DMS79 (cell line): Measurements from ENCODE around the gene C19orf38.

Experiments used
- DNase-seq: peaks from one replicate; lab custom pipeline; 2025; lab: John Stamatoyannopoulos, UW

C19orf38 gene, protein sequence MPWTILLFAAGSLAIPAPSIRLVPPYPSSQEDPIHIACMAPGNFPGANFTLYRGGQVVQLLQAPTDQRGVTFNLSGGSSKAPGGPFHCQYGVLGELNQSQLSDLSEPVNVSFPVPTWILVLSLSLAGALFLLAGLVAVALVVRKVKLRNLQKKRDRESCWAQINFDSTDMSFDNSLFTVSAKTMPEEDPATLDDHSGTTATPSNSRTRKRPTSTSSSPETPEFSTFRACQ

DNA sequence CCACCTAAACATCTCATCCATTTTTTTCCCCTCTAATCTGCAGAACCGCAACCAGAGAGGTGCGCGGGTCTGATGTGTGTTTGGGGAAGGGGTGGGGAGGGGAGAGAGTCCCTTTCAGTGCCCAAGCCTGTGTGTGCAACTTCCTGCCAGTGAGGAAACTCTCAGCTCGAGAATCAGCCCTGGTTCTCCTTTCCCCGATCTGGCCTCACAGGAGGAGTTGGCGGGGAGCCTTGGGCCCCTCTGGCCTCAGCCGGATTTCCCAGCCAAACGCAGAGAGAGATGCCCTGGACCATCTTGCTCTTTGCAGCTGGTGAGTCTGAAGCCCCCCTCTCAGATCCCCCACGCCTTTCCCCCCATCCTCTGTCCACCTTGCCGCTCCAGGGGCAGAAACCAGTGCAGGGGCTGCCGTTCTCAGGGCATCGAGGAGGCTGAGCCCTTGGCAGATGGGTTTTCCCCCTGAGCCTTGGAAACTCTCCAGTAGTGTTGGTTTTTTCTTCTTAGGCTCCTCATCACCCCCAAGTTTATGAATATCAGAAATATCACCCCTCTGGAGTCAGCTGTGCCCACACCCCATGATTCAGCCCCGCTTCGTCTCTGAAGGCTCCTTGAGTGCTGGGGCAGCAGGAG, at the start of gene C19orf38:
Gene C19orf38, plus strand, starts transcription at position 186 of the 627 bp plus-strand sequence. Its CDS starts 94 bp downstream, at position 280.
- no peak for DNase-seq

DNA sequence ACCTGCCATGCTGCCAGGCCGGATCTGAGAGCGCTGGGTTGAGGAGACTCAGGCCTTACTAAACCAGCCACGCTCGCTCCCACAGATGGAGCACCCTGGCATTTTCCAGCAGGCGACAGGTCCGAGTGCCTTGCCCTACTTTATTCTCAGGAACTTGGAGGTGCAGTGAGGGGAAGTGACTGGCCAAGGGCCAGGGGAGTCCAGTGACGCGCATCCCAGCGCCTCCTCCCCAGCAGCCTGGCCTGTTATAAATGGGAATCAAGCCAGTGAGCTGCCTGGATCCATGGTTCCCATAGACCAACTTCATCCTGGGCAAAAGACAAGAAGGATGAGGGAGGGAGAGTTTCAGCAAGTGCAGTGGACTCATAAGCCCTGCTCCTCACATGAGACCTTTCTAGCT, 47.7 kb upstream of the C19orf38 start:
- DNase-seq, result no peak

DNA sequence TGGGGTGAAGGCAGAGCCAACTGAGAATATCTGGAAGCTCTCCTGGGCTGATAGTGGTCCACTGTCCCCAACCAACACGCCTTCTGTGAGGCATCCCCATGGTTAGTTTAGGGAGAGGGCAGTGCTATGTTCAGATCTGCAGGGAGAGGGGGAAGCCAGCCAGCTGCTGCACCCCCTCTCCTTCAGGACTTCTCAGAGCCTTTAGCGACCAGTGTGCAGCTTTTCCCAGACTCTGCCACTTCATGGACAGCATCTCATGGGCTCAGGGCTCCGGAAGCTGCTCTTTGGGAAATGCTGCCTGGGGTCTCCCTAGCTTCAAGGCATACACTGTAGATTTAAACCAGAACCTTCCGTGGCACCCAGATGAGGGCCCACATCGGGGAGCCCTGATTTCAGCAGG, 45.7 kb upstream of the C19orf38 start:
- no peak for DNase-seq

DNA sequence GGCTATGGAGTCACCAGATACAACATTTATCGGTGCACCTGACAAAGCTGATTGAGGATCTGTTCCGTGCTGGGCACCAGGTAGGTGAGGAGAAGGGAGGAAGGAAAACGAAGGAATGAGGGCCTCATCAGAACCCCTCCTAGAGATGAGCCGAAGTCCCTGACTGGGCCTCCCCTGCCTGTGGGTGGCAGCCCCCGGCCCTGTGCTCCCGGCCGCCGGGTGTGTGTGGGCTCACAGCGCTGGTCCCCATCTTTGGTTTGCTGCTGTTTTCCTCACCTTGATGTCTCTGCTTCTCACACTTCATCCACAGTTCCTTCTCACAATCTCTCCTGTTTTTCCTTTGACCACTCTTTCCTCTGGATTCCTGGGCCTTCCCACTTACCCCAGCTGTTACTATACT, 45.0 kb upstream of the C19orf38 start:
- DNase-seq, result no peak

DNA sequence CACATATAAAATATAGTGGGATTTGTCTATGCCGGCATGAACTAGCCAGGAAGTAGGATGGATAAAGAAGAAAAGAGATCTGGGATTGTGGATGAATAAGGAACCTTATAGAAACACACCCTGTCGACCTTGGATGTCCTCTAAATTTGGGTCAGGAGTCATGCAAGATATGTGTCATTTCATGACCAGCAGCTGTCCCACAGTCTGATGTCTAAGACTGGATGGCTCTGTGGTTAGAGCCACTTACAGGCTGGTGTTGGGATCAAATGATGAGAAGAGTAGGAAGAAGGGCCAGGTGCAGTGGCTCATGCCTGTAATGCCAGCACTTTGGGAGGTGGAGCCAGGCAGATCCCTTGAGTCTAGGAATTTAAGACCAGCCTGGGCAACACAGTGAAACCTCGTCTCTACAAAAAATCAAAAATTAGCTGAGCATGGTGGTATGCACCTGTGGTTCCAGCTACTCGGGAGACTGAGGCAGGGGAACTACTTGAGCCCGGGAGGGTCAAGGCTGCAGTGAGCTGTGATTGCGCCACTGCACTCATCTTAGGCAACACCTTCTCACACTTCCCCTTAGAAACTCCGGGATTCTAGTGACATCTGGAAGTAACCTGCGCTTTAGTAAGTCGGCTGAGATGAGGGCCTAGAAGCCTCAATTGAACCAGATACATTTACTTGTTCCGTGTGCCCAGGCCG, 43.0 kb upstream of the C19orf38 start:
- DNase-seq, result no peak

DNA sequence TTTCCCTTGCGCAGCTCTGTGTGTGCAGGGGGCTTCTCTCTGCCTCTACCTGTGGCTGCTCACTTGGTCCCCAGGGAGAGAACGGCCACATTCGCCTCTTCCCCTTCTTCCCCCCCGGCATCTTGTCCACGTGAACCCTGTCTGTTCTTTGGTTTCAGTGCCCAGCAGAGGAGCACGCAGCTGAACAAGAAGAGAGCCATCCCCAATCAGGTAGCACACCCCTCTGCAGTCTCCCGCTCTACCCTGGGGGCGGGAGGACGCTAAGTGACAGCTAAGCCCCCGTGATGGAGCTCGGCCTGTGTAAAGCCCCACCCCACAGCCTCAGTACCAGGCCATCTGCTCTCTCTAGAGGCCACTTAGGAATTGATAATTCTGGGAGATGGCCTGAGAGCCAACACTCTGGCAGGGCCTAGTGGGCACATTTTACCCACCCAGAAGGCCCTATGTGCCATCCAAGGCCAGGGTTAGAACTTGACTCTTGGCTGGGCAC, 42.4 kb upstream of the C19orf38 start:
- DNase-seq, result no peak

DNA sequence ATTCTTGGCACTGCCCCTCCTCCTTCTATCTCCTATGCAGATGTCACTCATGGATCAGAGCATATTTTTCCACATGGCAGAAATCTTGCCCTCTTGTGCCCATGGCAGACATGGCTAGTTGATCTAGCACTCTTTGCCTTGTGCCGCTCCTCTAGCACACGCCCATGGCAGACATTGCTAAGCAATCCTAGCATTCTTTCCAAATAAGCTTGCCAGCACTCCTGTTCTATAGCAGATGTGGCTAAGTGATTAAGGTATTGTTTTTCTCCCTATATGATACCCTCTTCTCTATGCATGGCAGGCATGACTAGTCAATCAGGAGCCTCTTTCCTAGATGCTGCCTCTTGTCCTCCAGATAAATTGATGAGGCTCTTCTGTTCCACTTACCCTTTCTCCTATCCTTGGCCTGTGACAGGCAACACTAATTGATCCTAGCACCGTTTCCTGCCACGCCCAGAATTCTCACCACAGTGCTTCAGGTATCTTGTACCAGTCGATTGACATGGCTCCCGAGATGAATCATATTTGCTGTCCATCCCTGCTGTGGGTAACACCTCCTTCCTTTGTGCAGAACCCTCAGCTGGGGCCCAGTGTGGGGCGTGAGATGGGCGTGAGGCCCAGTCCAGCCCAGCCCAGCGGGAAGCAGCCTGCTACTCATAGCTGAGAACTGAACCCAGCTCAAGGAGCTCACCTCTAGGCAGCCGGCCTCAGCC, 39.1 kb upstream of the C19orf38 start:
- no peak for DNase-seq

DNA sequence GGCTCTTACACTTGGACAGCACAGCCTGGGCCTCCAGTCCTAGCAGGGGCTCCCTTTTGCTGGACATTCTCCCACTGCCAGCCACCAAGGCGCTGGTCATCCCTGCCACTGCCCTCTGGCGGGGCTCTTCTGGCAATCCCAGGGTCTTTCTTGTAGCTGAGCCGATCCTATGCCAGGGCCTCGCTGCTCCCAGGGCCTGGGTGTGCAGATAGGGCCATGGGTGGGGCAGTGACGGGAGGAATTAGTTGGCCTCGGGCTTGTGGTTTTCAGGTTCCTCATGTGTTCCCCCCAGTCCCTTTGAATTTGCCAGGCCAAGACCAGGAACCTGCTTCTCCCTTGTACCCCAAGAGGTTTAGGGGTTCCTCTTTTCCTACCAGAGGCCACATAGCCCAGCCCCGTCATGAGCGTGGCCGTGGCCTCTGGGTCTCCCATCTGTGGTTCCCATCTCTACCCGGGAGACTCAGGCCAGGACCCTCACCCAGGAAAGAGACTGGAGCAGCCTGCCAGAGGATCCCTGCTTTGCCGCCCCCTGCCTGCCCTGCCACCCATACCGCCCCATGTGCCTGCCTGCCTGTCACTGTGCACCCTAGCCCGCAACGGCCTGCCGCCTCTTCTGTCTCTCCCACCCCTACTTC, 38.4 kb upstream of the C19orf38 start:
- no peak for DNase-seq

DNA sequence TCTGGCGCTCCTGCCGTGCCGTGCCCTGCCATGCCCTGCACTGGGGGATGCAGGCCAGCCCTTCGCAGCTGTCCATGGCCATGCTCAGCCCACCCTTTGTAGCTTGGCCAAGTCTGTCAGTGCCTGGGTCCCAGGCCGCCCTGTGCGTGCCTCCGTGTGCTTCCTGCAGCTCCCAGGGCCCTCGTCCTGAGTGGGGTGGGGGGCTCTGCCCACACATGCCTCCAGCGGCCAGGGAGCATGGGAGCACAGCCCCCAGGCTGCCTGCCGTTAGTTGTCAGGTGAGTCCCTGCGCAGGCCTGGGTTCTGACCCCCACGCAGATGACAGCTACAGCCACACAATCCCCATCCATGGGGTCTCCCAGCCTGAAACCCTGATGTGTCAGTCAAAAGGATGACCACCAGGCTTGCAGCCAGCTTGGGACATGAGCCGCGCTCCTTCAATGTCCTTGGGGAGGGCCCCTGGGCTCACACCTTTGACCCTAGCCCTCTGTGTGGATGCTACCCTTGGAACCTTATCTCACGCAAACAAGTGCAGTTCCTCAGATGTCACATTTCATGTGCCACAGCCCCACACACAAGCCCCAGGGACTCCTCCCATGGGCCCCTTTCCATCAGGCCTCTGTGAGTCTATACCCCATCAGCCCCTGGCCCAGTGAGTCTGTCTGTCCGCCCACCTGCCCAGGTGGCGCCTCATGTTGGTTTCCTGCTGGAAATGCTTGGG, 36.7 kb upstream of the C19orf38 start:
- DNase-seq, result no peak

DNA sequence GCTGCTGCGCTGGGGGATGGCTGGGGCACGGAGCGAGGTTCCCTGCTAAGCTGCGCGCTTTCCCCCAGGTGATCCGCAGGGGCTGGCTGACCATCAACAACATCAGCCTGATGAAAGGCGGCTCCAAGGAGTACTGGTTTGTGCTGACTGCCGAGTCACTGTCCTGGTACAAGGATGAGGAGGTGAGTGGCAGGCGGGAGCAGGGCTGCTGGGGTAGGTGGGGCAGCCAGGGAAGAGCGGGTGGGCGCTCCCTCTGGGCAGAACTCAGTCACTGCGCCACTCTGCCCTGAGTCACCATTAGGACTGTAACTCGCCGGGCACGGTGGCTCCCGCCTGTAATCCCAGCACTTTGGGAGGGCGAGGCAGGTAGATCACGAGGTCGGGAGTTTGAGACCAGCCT, 36.0 kb upstream of the C19orf38 start:
- DNase-seq, result no peak

DNA sequence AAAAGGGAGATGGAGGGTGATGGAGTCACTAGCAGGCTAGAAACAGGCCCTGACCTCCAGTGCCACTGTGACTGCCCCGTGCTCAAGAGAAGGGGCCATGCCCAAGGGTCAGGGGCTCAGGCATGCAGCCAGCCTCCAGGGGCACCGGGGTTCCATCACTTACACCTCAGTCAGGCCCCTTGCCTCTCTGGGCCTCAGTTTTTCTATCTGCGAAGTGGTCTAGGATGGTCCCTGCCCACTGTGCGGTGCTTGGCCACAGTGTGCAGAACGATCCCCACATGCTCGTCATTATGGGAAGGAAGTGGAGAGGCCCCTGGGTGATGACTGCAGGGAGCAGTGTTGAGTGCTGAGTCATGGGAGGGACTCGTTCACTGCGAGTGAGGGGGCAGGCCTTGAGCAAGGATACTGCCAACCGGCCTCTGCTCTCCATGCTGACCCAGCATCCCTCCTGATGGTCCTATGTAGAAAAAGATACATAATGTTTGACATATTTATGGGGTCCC, 35.3 kb upstream of the C19orf38 start:
- no peak for DNase-seq

DNA sequence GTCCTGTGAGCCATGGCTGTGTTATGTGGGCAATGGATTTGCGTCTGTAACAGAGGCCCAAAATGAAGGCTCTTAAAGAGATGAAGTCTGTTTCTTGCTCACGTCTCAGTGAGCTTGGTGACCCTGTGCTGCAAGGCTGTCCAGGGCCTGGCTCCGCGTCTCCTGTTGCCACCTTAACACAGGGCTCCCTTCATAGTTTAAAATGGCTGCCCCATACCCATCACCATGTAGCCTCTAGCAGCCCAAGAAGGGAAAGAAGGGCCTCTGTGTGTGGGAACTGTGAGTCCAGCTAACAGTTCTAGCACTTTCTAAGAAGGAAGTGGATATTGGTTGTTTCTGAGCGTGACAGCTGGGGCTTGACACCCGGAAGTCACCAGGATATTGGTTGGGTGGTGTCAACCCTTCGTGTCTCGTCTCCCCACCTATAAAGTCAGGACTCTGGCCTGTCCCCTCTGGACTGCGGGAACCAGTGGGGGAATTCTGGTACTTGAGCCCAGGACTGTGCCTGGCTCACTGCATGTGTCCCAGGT, 33.1 kb upstream of the C19orf38 start:
- DNase-seq, result no peak

DNA sequence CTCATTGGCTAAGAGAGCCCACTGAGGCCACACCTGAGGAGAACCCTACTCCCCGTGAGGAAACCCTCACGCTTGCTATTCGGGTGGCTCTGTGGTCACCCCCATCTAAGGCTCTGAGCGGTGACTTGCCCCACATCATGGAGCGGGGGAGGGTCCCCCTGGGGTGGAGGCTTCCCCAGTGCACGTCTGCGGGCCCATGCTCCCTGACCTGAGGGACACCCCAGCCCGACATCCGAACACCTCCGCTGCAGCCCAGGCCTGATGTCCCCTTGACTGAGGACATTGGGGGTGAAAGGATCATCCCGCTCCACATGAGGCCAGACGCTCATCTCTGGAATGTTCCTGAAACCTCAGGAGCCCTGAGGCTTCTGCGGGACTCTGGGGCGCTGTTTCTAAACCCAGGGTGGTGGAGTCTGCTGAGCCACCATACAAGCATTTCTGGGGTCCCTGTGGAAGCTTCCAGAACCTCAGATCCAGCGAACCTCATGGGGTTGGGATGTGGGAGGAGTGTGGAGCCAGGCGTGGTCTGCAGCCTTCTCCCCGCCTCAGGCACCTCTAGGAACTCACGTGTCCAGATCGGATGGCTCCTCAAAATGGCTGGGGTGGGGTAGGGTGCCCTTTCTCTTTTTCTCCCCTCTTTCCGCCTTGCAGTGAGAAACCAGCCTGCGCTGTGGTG, 32.1 kb upstream of the C19orf38 start:
- no peak for DNase-seq

DNA sequence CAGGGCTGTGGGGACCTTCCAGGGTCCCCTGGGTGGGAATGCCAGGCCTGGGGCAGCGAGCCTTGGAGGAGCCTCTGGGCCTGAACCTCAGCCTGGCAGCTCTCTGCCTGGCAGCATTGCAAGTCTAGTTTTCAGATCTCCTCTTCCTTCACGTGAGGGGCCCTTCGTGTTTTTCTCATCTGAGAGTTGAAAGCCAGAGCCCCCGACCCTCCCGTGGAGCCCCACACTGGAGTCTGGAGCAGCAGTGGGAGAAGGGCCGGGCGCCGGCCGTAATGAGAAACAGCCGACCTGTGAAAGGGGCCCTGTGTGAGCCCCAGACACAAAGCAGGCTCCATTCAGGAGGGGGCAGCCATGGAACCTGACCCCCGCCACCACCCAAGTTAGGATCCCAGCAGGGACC, 31.5 kb upstream of the C19orf38 start:
- DNase-seq, result no peak

DNA sequence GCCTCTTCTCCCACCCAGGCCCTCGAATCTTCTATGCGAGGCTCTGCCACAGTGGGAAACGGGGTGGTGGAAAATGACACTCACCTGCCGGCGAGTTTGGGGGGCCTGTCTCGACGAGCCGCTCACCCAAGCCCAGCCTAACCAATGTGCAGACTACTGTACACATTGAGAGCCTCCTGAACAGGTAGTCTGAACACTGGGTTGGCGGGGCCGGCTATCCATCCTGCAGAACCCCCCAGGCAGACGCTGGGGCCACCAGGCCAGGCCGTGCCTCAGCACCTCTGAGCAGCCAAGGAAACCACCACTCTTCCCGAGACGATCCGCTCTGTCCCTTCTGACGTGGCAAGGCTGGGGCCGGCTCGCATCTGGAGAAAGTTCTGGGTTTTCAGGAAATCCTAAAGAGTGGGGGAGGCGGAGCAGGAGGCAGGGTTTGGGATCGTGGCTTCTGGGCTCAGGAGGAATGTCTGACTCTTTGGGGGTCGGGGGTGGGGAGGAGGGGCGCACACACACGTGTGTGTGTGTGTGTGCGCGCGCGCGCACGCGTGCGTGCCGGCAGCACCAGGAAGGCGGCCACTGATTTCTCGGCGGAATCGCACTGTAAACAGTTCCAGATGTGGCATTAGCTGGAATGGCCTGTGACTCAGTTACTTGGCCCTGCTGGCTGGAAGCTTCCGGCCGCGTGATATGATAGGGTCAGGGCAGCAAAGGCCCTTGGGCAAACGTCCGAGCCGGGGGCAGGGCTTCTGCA, 30.8 kb upstream of the C19orf38 start:
- no peak for DNase-seq

DNA sequence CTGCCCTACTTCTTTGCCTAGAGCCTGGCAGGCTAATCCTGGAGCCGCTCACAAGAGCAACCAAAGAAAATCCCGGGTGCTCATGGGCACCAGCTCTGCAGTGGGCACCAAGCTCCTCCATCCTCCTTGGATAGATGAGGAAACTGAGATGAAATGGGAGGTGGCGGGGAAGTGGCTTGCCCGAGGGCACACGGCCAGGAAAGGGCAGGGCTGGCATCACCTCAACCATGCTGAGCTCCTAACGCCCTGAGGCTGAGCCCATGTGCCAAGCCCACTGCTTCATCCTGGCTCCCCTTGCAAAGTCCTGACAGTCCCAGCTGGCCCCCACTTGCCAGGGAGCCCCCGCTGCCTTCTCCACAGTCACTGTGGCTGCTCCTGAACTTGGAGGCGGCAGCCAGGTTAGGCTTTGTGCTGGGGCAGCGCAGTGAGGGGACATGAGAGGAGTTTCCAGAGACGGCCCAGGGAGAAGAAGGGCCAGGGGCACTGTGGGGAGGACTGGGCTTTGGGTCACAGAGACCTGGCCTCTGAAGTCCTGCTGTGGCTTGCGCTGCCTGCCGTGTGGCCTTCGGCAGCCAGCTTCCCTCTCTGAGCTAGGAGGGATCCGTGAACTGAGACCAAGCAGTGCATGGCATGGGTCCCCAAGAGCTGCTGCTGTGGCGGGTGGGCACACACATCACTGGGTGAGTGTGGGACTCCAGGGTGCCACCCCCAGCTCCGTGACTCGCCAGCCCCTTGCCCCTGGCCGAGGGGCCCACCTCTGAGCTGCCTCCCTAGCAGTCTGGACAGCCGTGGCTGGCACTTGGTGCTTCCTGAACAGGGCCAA, 29.7 kb upstream of the C19orf38 start:
- no peak for DNase-seq

DNA sequence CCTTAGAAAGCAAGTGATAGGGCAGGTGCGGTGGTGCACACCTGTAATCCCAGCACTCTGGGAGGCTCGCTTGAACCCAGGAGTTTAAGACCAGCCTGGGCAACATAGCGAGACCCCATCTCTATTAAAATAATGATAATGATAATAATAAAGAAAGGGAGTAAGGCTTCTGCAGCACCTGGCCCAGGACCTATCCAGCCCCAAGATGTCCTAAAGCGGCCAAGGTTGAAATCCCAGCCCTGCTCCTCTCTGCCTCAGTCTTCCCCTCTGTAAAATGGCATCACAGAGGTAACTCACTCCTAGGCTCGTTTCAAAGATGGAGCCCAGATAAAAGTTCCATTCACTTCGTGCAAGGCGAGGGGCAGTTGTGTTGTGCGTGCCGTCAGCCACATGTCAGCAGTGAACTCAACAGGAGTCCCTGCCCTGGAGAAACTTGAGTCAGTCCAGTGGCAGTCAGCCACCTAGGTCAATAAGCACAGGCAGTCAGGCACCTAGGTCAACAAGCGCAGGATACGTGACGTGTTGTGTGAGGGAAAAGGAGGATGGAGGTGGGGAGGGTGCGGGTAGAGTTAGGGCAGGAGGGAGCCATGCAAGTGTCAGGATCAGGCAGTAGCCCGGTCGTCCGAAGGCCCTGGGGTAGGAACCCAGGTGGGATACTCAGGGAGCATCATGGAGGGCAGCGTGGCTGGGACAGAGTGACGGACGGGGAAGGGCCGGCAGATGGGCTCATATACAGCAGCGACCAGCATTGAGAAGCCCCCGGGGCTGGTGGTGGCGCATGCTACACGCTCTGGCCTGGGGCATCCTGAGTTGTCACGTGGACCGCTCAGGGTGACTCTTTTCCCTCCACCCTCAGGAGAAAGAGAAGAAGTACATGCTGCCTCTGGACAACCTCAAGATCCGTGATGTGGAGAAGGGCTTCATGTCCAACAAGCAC, 28.8 kb upstream of the C19orf38 start:
- no peak for DNase-seq

DNA sequence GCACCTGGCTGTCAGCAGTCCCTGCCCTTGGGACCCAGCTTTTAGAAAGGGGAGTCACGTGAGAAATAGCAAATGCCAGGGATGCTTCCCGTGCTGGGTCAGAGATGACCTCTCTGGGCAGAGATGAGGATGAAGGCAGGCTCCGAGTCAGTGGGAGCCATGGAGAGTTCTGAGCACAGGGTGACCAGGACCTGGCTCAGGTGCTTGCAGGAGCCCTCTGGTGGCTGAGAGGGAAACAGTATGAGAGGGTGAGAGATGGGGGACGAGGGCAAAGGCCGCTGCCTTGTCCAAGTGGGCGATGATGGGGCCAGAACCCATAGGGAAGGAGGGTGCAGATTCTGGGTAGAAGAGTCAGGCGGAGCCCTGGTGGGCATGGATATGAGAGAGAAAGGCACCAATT, 28.0 kb upstream of the C19orf38 start:
- no peak for DNase-seq
